IPS DF 19.7 (cell line): ENCODE measurements around the gene LCN10.
"Not testable (repeated sequence)": the region's sequence is repeated elsewhere in the genome, so short reads cannot be mapped to it uniquely, and the experiment has no call there.

ENCODE experiments used
- DNase-seq: peaks from one replicate; pipeline ENCODE4 v3.0.0-alpha.2; 2013; ENCODE audit warnings: low read depth, low spot score

LCN10 gene

DNA sequence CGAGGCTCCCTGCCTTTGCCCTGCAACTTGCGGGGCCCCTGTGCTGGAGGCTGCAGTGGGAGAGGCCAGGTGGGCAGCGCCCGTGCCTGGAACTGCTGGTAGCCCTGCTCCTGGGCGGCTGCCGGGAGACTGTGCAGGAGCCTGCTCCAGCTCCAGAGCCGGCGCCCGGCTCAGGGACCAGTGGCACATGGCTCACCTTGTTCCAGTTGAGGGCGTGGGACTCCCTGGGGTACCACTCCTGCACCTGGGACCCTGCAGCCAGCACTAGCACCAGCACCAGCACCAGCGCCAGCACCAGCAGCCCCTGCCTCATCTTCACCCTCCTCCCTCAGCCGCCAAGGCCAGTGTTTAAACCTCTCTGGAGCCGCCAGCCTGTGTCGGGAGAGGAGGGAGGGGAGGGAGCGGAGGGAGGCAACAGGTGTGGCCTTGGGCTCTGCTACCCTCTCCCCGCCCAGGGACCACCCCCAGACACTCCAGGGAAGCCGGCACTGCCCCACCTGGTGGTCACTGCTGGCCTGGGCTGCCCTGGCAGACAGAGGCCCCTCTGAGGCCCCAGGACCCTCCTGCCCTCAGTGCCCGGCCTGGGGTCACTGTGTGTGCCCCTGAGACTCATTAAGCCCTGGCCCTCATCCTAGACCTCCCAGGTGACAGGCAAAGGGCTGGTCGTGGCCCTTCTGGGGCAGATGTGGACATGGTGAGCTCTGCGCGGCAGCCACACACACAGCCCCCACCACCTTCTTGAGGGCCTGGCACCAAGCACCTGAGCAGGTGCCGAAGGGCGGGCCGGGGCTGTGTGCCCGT lies at the start of gene LCN10:
Gene LCN10, minus strand, starts transcription at position 350 of the 801 bp plus-strand sequence. Its CDS starts 37 bp downstream, at position 313.
- DNase-seq: no peak

GRCh38 chr9:136791516-136792276 lies 49.0 kb upstream of the LCN10 start:
- DNase-seq: peak; percentile 72

GRCh38 chr9:136790640-136791515 lies 48.1 kb upstream of the LCN10 start, which contains the start of gene TMEM141:
Gene TMEM141 (plus strand): TSS chr9:136791344. CDS start chr9:136791371, 27 bp downstream.
- DNase-seq: peak; percentile 82

DNA sequence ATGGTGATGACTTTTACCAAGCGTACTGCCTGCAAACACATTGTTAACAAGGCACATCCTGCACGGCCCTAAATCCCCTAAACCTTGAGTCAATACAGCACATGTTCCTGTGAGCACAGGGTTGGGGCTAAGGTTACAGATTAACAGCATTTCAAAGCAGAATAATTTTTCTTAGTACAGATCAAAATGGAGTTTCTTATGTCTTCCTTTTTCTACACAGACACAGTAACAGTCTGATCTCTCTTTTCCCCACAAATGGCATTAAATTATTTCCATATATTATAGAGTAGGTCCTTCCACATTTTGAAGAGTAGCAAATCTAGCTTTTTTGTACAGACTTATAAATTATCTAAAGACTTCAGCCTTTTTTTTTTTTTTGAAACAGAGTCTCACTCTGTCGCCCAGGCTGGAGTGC lies 46.8 kb upstream of the LCN10 start:
- no peak for DNase-seq

GRCh38 chr9:136788644-136789522 lies 46.1 kb upstream of the LCN10 start:
- DNase-seq: not testable (repeated sequence)

DNA sequence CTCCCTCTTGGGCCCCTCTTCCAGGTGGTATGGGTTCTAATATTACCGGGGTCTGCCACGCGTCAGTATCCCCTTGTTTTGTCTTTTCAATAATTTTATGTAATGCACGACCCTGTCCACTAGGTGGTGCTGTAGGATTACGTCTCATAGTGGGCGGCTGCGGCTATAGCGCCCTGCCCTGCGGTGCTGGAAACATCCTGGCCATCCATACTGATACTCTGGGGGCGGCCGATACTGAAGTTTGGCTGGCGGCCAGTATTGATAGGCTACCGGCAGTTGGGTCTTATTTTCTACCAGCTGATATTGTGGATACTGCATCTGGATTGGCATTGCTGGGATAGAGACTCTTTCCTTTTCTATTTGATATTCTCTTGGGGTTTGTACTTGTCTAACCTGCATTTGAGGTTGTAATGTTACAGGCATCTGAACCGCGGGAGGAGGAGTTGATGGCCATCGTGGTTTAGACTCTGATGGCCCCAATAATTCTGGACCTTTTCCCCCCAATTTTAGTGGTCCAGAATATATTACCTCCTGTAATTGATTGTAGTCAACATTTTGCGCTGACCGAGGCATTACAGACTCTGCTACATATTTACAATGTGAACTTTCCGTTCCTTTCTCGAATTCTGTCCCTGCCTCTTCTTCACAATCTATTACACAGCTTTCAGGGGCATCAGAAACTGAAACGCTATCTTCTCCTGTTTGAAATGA lies 45.1 kb upstream of the LCN10 start:
- DNase-seq: no peak

DNA sequence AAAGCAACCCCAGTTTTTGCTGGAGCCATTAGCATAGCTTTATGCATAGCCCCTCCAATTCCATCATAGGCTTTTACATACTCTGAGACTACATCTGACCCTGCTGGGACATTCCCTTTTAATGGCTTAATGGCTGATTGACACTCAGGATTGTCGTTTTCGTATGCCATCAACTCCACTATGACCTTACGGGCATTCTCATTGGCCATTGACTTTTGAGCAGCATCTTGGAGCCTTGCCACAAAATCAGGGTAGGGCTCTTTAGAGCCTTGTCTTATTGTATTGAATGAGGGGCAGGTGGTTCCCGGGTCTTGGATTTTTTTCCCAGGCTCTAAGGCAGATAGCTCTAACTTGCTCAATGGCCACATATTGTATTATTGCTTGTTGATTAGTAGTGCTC lies 44.2 kb upstream of the LCN10 start:
- DNase-seq: not testable (repeated sequence)

- no peak for DNase-seq
Measured at GRCh38 chr9:136786451-136786850, 43.7 kb upstream of the LCN10 start.

DNA sequence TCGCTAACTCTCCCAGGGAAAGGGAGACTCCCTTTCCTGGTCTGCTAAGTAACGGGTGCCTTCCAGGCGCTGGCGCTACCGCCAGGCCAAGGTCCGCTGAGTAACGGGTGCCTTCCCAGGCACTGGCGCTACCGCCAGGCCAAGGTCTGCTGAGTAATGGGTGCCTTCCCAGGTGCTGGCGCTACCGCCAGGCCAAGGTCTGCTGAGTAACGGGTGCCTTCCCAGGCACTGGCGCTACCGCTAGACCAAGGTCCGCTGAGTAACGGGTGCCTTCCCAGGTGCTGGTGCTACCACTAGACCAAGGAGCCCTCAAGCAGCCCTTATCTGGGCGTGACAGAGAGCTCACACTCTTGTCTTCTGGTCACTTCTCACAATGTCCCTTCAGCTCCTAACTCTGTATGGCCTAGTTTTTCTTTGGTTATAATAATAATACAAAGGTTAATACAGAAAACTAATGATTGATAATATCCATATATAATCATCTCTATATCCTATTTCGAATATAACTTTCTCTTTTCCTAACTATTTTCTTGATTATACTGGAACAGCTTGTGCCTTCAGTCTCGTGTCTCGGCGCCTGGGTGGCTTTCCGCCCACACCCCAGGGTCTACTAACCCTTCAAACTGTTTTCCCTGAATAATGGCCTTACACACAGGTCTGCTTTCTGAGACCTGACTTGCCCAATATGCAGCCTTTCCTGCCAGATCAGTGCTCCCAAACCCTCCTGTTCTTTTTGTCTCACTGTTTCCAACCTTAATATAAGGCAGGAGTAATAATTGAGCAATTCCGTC lies 43.0 kb upstream of the LCN10 start:
- not testable (repeated sequence) for DNase-seq

- no peak for DNase-seq
Measured at GRCh38 chr9:136784997-136785361, 42.2 kb upstream of the LCN10 start.

GRCh38 chr9:136784249-136784996 lies 41.7 kb upstream of the LCN10 start:
- DNase-seq: no peak

GRCh38 chr9:136782452-136782851 lies 39.7 kb upstream of the LCN10 start:
- DNase-seq: no peak

DNA sequence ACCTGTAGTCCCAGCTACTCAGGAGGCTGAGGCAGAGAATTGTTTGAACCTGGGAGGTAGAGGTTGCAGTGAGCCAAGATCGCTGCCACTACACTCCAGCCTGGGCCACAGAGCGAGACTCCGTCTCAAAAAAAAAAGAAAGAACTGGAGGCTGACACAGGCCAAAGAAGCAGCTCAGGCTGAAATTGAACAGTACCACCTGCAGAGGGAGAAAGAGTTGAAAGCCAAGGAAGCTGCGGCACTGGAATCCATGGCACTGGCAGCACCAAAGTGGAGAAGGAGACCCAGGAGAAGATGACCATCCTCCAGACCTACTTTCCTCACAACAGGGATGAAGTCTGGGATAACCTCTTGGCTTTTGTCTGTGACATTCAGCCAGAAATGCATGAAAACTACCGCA lies 37.1 kb upstream of the LCN10 start:
- no peak for DNase-seq

GRCh38 chr9:136777359-136777758 lies 34.6 kb upstream of the LCN10 start:
- no peak for DNase-seq

- no peak for DNase-seq
Measured at GRCh38 chr9:136776947-136777346, 34.2 kb upstream of the LCN10 start.

GRCh38 chr9:136775191-136775590 lies 32.5 kb upstream of the LCN10 start:
- DNase-seq: no peak

DNA sequence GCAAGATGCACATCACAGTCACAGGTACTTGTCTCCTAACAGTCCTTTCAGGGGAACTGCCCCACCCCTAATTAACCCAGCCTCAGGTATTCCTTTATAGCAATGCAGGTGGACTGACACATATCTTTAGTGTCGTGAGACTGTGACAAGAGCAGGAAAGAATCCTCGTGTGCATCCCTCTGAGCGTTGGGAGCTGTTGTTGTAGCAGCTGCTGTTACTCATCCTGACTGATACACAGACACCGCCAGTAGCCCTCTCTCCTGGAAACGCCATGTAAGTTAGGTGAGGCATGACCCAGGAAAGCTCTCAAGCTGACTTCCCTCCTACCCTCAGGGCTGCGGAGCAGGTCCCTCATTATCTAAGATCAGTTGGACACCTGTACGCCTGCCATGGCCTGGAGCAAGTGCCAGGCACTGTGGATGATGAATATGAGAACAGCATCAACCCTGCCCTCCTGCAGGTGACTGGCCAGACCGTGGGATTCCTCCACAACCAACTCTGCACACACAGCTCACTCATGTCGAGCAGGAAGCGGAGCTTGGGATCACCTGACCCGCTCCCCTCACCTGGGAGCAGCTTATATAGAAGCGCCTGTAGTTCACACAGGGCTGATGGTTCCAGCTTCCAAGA lies 31.8 kb upstream of the LCN10 start:
- DNase-seq: no peak

GRCh38 chr9:136773386-136774044 lies 30.8 kb upstream of the LCN10 start:
- no peak for DNase-seq
